ENCODE measurements around the gene SLC26A1.
"Not testable (repeated sequence)": the region's sequence is repeated elsewhere in the genome, so short reads cannot be mapped to it uniquely, and the experiment has no call there.

Gene SLC26A1

GRCh38 chr4:946517-947471, 46.4 kb downstream of the SLC26A1 start:
- Histone ChIP-seq H3K9ac (ENCODE audit: low read depth, low read length) (no peak overlapping the region), H3K36me3 (ENCODE audit: control insufficient read depth, insufficient read depth, low read length) (no peaks in the 10 kb centered on the region), H3K4me3 (ENCODE audit: low read depth, low read length) (no peak overlapping the region), H3K4me1 (ENCODE audit: control insufficient read depth, insufficient read depth, low read length) (peaks cover 8% of the 10 kb centered on the region; the same call in 1 of the 2 replicates), H3K9me3 (ENCODE audit: control insufficient read depth, insufficient read depth, low read length) (no peaks in the 10 kb centered on the region), H3K27ac (ENCODE audit: low read depth, low read length) (no peak overlapping the region), H3K27me3 (ENCODE audit: control insufficient read depth, insufficient read depth, low read length) (no peaks in the 10 kb centered on the region)

GRCh38 chr4:946103-946450, 47.1 kb downstream of the SLC26A1 start:
- Histone ChIP-seq H3K9ac (ENCODE audit: low read depth, low read length) (no peak overlapping the region), H3K9me3 (ENCODE audit: control insufficient read depth, insufficient read depth, low read length) (no peaks in the 10 kb centered on the region), H3K27ac (ENCODE audit: low read depth, low read length) (no peak overlapping the region), H3K4me3 (ENCODE audit: low read depth, low read length) (no peak overlapping the region), H3K27me3 (ENCODE audit: control insufficient read depth, insufficient read depth, low read length) (no peaks in the 10 kb centered on the region), H3K36me3 (ENCODE audit: control insufficient read depth, insufficient read depth, low read length) (no peaks in the 10 kb centered on the region), H3K4me1 (ENCODE audit: control insufficient read depth, insufficient read depth, low read length) (peaks cover 8% of the 10 kb centered on the region; the same call in 1 of the 2 replicates)

- H3K4me3 ChIP-seq (ENCODE audit: low read depth, low read length): no peak overlapping the region; the same call in 1 of the 2 replicates
- H3K9ac ChIP-seq (ENCODE audit: low read depth, low read length): no peak overlapping the region
Observed at GRCh38 chr4:945274-946102, 47.7 kb downstream of the SLC26A1 start.

GRCh38 chr4:939508-939907, 53.7 kb downstream of the SLC26A1 start:
- H3K9ac ChIP-seq (ENCODE audit: low read depth, low read length); H3K4me3 ChIP-seq (ENCODE audit: low read depth, low read length); H3K27me3 ChIP-seq (ENCODE audit: control insufficient read depth, insufficient read depth, low read length); H3K9me3 ChIP-seq (ENCODE audit: control insufficient read depth, insufficient read depth, low read length); H3K36me3 ChIP-seq (ENCODE audit: control insufficient read depth, insufficient read depth, low read length); H3K4me1 ChIP-seq (ENCODE audit: control insufficient read depth, insufficient read depth, low read length); H3K27ac ChIP-seq (ENCODE audit: low read depth, low read length): not testable (repeated sequence)

More at GRCh38 chr4:945274-946102, 47.7 kb downstream of the SLC26A1 start:
- Histone ChIP-seq H3K4me1 (ENCODE audit: control insufficient read depth, insufficient read depth, low read length) (peaks cover 8% of the 10 kb centered on the region; the same call in 1 of the 2 replicates), H3K36me3 (ENCODE audit: control insufficient read depth, insufficient read depth, low read length) (no peaks in the 10 kb centered on the region), H3K9me3 (ENCODE audit: control insufficient read depth, insufficient read depth, low read length) (no peaks in the 10 kb centered on the region), H3K27me3 (ENCODE audit: control insufficient read depth, insufficient read depth, low read length) (no peaks in the 10 kb centered on the region), H3K27ac (ENCODE audit: low read depth, low read length) (no peak overlapping the region)

All from HUES48 (cell line).